Fibroblast of lung (primary cell): ENCODE results near the gene SEZ6L.

Source experiments
- EZH2 ChIP-seq: IDR thresholded peaks from 2 replicates; pipeline ENCODE4 v1.5.1; 2012; ENCODE audit warnings: low read length, control low read depth, mild to moderate bottlenecking; ENCODE audit errors: missing control alignments
- TF ChIP-seq, protein P1 (sequence below), 2 donors: IDR thresholded peaks in 1 of 2; conservative IDR thresholded peaks in 1 of 2; 1 replicate in 1 of 2; 2 replicates in 1 of 2; pipeline ENCODE4 v1.5.1; 2011 to 2012; ENCODE audit warnings: low read length in 2 of 2, control low read depth in 1 of 2, inconsistent platforms in 1 of 2, low read depth in 1 of 2, mild to moderate bottlenecking in 1 of 2

DNA sequence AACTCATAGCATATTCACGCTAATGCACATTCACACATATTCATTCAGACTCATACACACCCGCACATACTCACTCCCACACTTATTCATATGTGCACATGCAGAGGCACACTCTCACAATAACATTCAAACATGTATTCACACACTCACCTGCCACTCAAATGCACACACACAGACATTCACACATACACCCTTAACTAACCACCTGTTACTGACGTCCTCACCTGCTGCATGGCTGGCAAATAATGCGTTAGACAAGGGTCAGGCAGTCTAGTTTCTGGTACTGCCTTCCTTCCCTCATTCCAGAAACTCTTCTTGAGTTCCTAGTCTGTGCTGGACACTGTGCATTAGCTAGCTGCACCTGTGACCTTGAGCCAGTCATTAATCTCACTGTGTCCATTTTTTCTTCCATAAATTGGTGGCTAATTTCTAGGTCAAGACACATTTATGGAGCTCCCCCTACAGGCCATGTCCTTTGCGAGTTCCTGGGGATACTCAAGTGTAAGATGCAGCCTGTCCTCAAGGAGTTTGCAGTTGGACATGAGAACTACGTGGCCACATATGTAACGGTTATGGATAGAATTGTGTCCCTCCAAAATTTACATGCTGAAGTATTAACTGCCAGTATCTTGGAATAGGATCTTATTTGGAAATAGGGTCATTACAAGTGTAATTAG, 34.5 kb upstream of the SEZ6L start:
- TF ChIP-seq, protein P1, sequence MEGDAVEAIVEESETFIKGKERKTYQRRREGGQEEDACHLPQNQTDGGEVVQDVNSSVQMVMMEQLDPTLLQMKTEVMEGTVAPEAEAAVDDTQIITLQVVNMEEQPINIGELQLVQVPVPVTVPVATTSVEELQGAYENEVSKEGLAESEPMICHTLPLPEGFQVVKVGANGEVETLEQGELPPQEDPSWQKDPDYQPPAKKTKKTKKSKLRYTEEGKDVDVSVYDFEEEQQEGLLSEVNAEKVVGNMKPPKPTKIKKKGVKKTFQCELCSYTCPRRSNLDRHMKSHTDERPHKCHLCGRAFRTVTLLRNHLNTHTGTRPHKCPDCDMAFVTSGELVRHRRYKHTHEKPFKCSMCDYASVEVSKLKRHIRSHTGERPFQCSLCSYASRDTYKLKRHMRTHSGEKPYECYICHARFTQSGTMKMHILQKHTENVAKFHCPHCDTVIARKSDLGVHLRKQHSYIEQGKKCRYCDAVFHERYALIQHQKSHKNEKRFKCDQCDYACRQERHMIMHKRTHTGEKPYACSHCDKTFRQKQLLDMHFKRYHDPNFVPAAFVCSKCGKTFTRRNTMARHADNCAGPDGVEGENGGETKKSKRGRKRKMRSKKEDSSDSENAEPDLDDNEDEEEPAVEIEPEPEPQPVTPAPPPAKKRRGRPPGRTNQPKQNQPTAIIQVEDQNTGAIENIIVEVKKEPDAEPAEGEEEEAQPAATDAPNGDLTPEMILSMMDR (conservative IDR thresholded peaks at IDR 0.05 in 1 of 2, IDR thresholded peaks at IDR 0.05 in 1 of 2; ENCODE audit: low read depth in 1 of 2, low read length in 2 of 2), result no peak
- no peak for TF ChIP-seq EZH2
